Measurements from ENCODE around the gene RAB4A.

Gene RAB4A, protein sequence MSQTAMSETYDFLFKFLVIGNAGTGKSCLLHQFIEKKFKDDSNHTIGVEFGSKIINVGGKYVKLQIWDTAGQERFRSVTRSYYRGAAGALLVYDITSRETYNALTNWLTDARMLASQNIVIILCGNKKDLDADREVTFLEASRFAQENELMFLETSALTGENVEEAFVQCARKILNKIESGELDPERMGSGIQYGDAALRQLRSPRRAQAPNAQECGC

DNA sequence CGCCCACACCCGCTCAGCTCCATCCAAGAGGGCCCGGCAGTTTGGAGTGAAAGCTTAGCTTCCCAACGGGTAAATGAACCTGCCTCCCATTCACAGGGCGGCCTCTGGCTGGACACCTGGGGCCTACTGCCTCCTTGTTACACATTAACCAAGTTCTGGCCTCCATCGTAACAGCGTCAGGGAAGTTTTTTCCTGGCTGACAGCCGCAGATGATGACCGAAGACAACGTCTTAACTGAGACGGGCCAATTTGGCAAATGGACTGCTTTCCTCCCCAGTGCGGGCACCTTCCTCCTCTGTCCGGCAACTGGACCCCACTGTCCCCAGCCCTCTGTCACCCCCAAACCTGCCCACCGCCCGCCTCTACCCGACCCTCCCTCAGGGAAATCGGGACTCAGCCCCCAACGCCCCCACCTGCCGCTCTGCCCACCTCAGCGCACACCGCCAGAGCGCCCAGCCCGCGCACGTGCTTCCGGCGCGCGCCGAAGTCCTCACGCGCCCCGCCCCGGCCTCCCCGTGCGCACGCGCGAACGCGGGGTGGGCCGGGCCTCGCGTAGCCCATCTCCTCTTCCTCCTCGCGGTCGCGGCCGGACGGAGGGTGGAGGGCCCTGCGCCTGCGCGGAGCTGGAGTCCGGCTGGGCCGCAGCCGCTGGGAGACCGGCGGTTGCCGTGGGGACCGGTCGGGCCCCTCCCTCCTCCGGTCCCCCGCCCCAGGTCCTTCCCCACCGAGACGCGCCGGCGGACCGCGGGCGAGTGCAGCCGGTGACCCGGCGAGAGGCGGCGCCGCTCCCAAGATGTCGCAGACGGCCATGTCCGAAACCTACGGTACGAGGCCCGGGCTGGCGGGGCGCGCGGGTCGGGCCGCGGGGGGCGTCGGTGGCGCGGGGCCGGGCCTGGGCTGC, at the start of gene RAB4A:
RAB4A (plus strand) TSS at position 565 of the 901 bp plus-strand sequence; CDS start at position 794, 229 bp downstream.
- DNase-seq, result peak; percentile 89

DNA sequence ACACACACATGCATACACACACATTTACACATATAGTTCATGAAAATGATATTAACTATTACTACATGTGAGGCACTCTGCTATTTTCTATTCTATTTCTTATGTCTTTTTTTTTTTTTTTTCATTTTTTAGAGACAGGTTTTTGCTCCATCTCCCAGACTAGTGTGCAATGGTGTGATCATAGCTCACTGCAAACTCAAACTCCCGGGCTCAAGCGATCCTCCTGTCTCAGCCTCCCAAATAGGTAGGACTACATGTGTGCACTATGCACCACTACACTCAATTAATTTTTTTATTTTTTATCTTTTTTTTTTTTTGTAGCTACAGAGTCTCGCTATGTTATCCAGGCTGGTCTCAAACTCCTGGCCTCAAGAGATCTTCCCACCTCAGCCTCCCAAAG, 48.8 kb upstream of the RAB4A start:
- no peak for DNase-seq

GRCh38 chr1:229223498-229223897, 47.4 kb upstream of the RAB4A start:
- no peak for DNase-seq

DNA sequence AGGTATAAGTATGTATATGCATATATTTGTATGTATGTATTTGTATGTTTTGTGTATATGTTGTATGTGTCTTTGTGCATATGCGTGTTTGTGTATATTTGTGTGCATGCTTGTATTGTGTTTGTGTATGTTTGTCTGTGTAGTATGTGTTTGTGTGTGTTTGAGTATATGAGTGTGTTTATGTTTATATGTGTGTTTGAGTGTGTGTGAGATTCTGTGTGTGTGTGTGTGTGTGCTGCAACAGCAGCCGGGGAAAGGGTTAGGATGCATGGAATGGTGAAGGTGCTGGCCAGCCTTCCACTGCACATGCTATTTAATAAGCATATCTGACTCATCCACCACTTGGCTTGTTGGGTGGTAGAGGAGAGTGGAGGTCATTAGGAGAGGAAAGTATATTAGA, 46.6 kb upstream of the RAB4A start:
- peak; percentile 52 for DNase-seq

DNA sequence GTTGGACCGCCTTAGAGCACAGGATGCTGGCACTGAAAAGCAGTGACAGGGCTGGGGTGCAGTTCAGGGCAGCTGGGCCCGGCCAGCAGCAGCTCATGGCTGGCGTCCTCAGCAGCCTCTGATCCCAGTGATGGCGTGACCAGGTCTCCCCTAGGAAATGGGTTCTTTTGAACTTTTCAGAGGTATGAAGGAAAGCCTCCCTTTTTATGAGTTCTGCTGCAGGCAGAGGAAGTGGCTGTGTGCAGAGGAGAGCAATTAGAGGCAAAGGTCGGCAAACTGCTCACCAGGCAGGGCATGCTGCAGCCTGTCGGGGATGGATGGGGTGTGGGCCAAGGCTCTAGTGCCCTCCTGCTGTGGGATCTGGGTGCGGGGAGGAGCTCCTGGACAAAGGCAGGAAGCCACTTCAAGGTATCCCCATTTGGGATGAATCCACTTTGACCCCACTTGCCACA, 45.6 kb upstream of the RAB4A start:
- no peak for DNase-seq

DNA sequence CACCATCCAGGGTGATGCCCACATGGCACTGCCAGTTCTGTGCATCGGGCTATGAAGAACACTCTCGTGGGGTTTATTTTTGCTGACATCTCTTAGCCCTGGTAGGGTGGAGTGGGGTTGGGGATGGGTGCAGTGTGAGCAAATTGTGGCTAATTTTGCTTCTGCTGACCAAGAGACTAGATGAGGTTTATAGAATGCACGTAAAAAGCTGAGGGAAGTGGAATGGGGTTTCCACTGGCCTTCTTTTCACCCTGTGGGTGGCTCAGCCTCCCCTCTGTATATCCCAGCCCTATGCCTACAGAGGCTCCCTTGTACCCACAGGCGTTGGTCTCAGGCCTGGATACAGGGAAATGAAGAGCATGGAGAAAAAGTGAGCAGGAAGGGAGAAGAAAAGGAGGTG, 44.1 kb upstream of the RAB4A start:
- no peak for DNase-seq

GRCh38 chr1:229227298-229227919, 43.5 kb upstream of the RAB4A start:
- DNase-seq, result peak; percentile 66

DNA sequence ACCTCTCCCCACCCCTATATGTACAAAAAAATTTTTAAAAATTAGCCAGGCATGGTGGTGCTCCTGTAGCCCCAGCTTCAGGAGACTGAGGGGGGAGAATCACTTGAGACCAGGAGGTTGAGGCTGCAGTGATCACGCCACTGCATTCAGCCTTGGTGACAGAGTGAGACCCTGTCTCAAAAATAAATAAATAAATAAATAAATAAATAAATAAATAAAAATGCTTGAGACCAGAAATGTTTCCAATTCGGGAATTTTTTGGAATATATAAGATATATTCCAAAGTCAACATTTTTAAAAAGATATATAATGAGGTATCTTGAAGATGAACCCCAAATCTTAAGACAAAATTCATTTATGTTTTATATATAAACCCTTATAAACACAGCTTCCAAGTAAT, 42.4 kb upstream of the RAB4A start:
- DNase-seq, result no peak

GRCh38 chr1:229229137-229229720, 41.7 kb upstream of the RAB4A start:
- DNase-seq, result no peak

DNA sequence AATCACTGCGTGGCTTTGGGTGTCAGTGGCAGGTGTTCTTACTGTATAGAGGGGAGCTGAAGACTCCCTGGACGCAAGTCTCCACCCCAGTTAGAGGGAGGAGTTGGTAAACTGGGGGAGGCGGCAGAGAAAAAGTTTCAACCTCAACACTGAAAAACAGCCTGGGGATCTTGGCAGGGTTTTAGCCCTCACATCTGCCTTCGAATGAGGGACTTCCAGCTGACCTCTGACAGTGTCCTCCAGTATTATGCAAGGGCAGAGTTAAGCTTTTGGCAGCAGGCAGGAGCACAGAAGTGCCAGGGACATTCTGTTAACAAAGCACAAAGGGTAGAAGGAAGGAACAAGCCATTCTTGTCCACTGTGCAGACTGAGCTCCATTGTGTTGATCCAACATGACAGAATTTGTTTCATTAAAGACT, 41.2 kb upstream of the RAB4A start:
- no peak for DNase-seq

DNA sequence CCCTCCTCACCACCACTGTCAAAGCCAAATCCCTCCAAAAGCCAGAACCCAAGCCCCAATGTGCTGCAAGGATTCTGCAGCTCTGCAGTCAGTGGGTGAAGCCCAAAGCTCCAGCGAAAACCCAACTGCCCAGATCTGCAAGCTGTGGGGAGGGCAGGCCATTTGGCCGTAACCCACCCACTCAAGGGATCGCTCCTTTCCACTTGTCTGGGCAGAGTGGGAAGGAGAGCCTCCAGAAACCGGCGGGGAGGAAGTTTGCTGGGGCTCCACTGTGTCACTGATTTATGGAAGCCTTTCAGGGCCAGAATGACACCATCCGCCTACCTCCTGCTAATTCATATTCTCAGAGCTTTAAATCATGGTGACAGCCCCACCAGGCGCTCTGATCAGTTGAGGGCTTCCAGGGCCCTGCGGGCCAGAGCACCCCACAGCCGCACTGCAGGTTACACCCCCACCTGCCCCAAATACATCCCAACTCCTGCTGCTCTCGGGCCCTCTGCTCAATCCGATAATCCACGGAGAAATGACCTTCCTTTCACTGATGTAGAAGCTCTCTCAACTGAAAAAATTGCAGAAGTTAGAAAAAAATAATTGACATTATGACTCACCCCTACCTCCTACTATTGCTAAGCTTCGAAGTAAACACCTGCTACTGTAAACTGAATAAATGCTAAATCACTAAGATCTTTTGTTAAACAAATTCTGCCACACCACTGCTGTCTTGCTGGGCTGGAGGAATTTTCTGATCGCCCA, 40.6 kb upstream of the RAB4A start:
- DNase-seq, result no peak

DNA sequence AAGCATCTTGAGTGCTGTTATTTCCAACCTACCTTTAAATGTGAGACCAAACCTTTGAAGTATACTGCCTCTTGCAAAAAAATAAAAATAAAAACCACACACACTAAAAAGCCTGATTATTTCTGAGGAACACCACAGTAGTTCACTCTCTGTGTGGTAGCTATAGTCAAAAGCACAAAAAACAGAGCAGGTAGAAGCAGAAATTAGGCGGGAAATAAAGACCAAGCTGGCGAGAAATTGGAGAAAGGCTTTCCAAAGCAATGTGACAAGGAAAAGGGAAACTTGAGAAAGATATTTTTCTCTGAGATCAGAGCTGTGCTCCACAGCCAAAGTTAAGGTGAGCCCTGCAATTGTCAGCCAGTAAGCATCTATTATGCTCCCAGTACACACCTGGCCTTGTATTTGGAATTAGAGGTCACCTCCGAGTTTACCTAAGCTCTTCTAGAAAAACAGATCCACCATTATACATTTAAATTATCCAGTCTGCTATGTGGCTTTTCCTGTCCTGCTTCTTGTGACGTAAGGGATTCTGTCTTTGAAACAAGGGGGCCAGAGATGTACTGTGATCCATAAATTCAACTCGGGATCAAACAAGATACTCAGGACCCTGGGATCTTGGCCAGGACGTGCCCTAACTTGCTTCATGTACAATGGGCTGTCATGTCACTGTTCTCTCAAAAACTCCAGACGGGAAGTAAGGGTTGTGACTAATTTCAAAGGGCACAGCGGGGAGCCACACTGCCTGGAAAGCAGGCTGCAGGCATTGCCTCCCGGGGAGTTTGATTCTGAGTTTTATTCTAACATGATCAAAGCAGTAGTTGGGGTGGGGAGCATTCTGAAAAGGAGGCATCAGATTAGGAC, 39.8 kb upstream of the RAB4A start:
- peak; percentile 64 for DNase-seq

GRCh38 chr1:229231754-229232119, 39.2 kb upstream of the RAB4A start:
- no peak for DNase-seq

- DNase-seq, result no peak
Observed at GRCh38 chr1:229234870-229235472, 35.9 kb upstream of the RAB4A start.

GRCh38 chr1:229237320-229237719, 33.6 kb upstream of the RAB4A start:
- DNase-seq, result no peak

GRCh38 chr1:229238231-229238630, 32.7 kb upstream of the RAB4A start:
- no peak for DNase-seq

DNA sequence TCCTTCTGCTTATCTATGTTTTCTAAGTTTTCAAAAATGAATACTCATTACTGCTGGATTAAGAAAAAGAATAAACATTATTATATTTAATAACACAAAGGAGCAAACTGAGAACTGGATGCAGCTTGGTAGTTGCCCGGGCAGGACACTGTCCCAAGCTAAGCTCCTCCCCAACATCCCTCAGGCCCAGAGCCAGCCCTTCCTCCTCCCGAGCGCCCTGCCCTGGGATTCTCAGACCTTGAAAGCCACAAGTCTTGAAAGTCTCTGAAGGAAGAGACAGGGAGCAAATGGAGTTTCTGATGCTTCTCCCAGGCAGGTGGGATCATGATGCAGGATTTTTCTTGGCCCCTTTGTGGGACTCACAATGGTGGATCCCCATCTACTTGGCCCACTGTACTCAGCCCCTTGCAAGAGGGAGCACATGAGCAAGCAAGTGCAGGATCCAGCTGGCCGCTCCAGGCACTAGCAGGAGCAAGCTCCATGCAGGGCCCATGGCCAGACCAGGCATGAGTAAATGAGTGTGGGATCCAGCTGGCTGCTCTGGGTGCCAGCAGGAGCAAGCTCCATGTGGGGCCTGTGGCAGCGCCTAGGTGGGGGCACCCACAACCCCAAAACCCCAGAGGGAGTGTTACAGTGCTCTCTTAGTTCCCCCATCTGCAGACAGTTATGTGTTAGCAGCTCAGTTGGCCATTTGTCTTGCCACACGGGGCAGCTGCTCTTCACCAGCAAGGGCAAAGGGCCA, 32.1 kb upstream of the RAB4A start:
- DNase-seq, result no peak

DNA sequence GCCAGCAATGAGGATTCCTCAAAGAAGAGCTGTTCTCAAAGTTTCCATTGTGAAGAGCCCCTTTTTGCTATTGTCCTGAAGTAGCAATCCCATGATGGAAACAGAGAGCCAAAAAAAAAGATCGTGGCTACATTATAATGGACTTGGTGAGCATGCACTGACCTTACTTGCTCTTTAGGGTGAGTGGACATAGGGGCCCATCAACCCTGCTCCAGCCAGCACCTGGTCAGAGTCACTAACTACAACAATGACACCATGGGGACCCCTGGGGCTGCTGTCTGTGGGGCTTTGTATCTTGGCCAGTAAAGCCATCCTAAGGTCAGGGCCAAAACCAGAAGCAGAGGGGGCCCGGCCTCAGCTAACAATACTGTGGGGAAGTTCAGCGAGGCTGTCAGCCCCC, 30.4 kb upstream of the RAB4A start:
- DNase-seq, result no peak

DNA sequence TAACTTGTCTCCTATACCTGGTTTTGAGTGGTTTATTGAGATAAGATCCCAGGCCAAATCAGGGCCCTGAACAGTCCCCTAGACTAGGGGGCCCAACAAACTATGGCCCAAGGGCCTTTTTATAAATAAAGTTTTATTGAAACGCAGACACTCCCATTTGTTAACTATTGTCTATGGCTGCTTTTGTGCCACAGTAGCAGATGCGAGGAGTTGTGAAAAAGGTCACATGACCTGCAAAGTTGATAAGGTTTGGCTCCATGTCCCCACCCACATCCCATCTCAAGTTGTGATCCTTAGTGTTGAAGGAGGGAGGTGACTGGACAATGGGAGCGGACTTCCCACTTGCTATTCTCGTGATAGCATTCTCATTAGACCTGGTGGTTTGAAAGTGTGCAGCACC, 29.5 kb upstream of the RAB4A start:
- DNase-seq, result no peak

DNA sequence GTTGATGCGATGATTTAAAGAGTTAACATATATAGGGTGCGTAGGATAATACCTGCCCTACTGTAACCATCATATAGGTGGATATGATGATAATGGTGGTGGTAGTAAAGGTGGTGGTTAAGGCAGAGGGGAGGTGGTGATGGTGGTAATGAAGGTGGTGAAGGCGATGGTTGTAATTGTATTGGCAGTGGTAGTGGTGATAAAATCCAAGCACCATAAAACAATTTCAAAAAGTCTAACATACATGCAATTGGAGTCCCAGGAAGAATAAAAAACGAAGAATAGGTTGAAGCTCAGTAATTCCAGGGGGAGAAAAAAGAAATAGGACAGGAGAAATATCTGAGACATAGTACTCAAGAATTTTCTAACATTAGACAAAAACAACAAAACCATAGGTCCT, 27.3 kb upstream of the RAB4A start:
- DNase-seq, result no peak

DNA sequence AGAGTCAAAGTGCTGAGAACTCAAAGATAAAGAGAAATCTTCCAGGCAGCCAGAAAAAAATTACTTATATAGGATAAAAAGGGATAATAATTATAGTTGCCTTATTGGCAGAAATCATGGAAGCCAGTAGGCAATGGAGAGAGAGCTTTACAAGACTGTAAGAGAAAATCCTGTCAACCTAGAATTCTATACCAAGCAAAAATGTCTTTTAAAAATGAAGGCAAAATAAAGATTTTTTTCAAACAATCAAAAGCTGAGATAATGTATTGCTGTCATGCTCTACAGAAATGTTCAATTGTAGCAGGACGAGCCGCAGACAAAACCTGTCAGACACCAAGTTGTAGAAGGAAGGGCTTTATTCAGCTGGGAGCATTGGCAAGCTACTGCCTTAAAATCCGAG, 26.8 kb upstream of the RAB4A start:
- DNase-seq, result no peak
